ENCODE results near the gene EFNA5.

Gene EFNA5

GRCh38 chr5:107398703-107399102 is 272.0 kb downstream of the EFNA5 start:
- no peak overlapping the region for H3K4me3 ChIP-seq (ENCODE audit: low read length)
- no peak for TF ChIP-seq CTCF (conservative IDR thresholded peaks at IDR 0.05; ENCODE audit: low read length)
- no peak for DNase-seq (ENCODE audit: low read depth)

- no peak for DNase-seq (ENCODE audit: low read depth)
- no peak overlapping the region for H3K4me3 ChIP-seq (ENCODE audit: low read length)
- no peak for TF ChIP-seq CTCF (conservative IDR thresholded peaks at IDR 0.05; ENCODE audit: low read length)
Observed at GRCh38 chr5:107396351-107396690, 274.4 kb downstream of the EFNA5 start.

GRCh38 chr5:107395632-107396350 is 274.9 kb downstream of the EFNA5 start:
- no peak overlapping the region for H3K4me3 ChIP-seq (ENCODE audit: low read length)
- no peak for DNase-seq (ENCODE audit: low read depth)
- TF ChIP-seq CTCF (conservative IDR thresholded peaks at IDR 0.05; ENCODE audit: low read length): no peak

- H3K4me3 ChIP-seq (ENCODE audit: low read length): no peak overlapping the region
- no peak for TF ChIP-seq CTCF (conservative IDR thresholded peaks at IDR 0.05; ENCODE audit: low read length)
- peak; percentile 42 for DNase-seq (ENCODE audit: low read depth)
Observed at GRCh38 chr5:107393851-107394250, 276.9 kb downstream of the EFNA5 start.

- no peak overlapping the region for H3K4me3 ChIP-seq (ENCODE audit: low read length)
- TF ChIP-seq CTCF (conservative IDR thresholded peaks at IDR 0.05; ENCODE audit: low read length): no peak
- no peak for DNase-seq (ENCODE audit: low read depth)
Observed at GRCh38 chr5:107391787-107392186, 278.9 kb downstream of the EFNA5 start.

GRCh38 chr5:107389775-107390148 is 281.0 kb downstream of the EFNA5 start:
- no peak for DNase-seq (ENCODE audit: low read depth)
- H3K4me3 ChIP-seq (ENCODE audit: low read length): no peak overlapping the region

More at GRCh38 chr5:107389775-107390148, 281.0 kb downstream of the EFNA5 start:
- no peak for TF ChIP-seq CTCF (conservative IDR thresholded peaks at IDR 0.05; ENCODE audit: low read length)

All from AG10803 (cell line).